IPS-NIHi7 (cell line): ENCODE measurements around the gene KIF1A.

Source experiments
- DNase-seq: peaks from one replicate; pipeline ENCODE4 v3.0.0; 2012; ENCODE audit warnings: mixed read lengths; ENCODE audit errors: extremely low spot score

The KIF1A gene

GRCh38 chr2:240768216-240768615 is 51.8 kb downstream of the KIF1A start:
- DNase-seq: no peak

GRCh38 chr2:240767341-240767740 is 52.7 kb downstream of the KIF1A start:
- DNase-seq: no peak

GRCh38 chr2:240766072-240766471 is 53.9 kb downstream of the KIF1A start:
- DNase-seq: no peak

GRCh38 chr2:240765007-240765406 is 55.0 kb downstream of the KIF1A start:
- no peak for DNase-seq

- DNase-seq: no peak
Measured at GRCh38 chr2:240764605-240765004, 55.4 kb downstream of the KIF1A start.

- DNase-seq: no peak
Measured at GRCh38 chr2:240762971-240763370, 57.0 kb downstream of the KIF1A start.

- DNase-seq: no peak
Measured at GRCh38 chr2:240762249-240762648, 57.8 kb downstream of the KIF1A start.

- DNase-seq: peak; percentile 34
Measured at GRCh38 chr2:240760576-240761246, 59.3 kb downstream of the KIF1A start.

- DNase-seq: no peak
Measured at GRCh38 chr2:240760121-240760520, 59.9 kb downstream of the KIF1A start.

- no peak for DNase-seq
Measured at GRCh38 chr2:240759459-240759858, 60.6 kb downstream of the KIF1A start.

GRCh38 chr2:240757086-240757614 is 62.9 kb downstream of the KIF1A start:
- no peak for DNase-seq

GRCh38 chr2:240752209-240752608 is 67.8 kb downstream of the KIF1A start:
- DNase-seq: no peak

GRCh38 chr2:240750409-240750808 is 69.6 kb downstream of the KIF1A start:
- DNase-seq: no peak

- no peak for DNase-seq
Measured at GRCh38 chr2:240749516-240749915, 70.5 kb downstream of the KIF1A start.

- no peak for DNase-seq
Measured at GRCh38 chr2:240747256-240747655, 72.8 kb downstream of the KIF1A start.

GRCh38 chr2:240746671-240747070 is 73.3 kb downstream of the KIF1A start:
- DNase-seq: no peak

GRCh38 chr2:240745962-240746361 is 74.1 kb downstream of the KIF1A start:
- no peak for DNase-seq

GRCh38 chr2:240745456-240745855 is 74.6 kb downstream of the KIF1A start:
- no peak for DNase-seq

GRCh38 chr2:240742602-240743095 is 77.4 kb downstream of the KIF1A start:
- DNase-seq: peak; percentile 39

- DNase-seq: no peak
Measured at GRCh38 chr2:240741091-240741490, 78.9 kb downstream of the KIF1A start.

GRCh38 chr2:240739797-240740196 is 80.2 kb downstream of the KIF1A start:
- DNase-seq: no peak

GRCh38 chr2:240737958-240738357 is 82.1 kb downstream of the KIF1A start:
- DNase-seq: no peak

- DNase-seq: no peak
Measured at GRCh38 chr2:240737512-240737911, 82.5 kb downstream of the KIF1A start.
